Measurements from ENCODE around the gene KNTC1.
"Not testable (repeated sequence)": the region's sequence is repeated elsewhere in the genome, so short reads cannot be mapped to it uniquely, and the experiment has no call there.

KNTC1 gene

GRCh38 chr12:122560138-122560537 lies 33.1 kb downstream of the KNTC1 start:
- no peak for DNase-seq

GRCh38 chr12:122563361-122563760 lies 36.3 kb downstream of the KNTC1 start:
- DNase-seq, result no peak

GRCh38 chr12:122566816-122567215 lies 39.8 kb downstream of the KNTC1 start:
- not testable (repeated sequence) for DNase-seq

GRCh38 chr12:122569288-122569687 lies 42.2 kb downstream of the KNTC1 start:
- DNase-seq, result no peak

GRCh38 chr12:122570006-122570405 lies 43.0 kb downstream of the KNTC1 start:
- not testable (repeated sequence) for DNase-seq

GRCh38 chr12:122571821-122572220 lies 44.8 kb downstream of the KNTC1 start:
- no peak for DNase-seq

- DNase-seq, result not testable (repeated sequence)
Measured at GRCh38 chr12:122583294-122583693, 56.2 kb downstream of the KNTC1 start.

- DNase-seq, result no peak
Measured at GRCh38 chr12:122584177-122584863, 57.3 kb downstream of the KNTC1 start.

- no peak for DNase-seq
Measured at GRCh38 chr12:122590990-122591389, 63.9 kb downstream of the KNTC1 start.

- DNase-seq, result not testable (repeated sequence)
Measured at GRCh38 chr12:122591966-122592365, 64.9 kb downstream of the KNTC1 start.

GRCh38 chr12:122592543-122592942 lies 65.5 kb downstream of the KNTC1 start:
- DNase-seq, result not testable (repeated sequence)

GRCh38 chr12:122593910-122594309 lies 66.9 kb downstream of the KNTC1 start:
- DNase-seq, result no peak

GRCh38 chr12:122596838-122597237 lies 69.8 kb downstream of the KNTC1 start:
- no peak for DNase-seq

- DNase-seq, result no peak
Measured at GRCh38 chr12:122602456-122602855, 75.4 kb downstream of the KNTC1 start.

- DNase-seq, result no peak
Measured at GRCh38 chr12:122604993-122605392, 77.9 kb downstream of the KNTC1 start.

- DNase-seq, result no peak
Measured at GRCh38 chr12:122609732-122610131, 82.7 kb downstream of the KNTC1 start.

- DNase-seq, result no peak
Measured at GRCh38 chr12:122610207-122610606, 83.2 kb downstream of the KNTC1 start.

- no peak for DNase-seq
Measured at GRCh38 chr12:122610911-122611310, 83.9 kb downstream of the KNTC1 start.

GRCh38 chr12:122614839-122615238 lies 87.8 kb downstream of the KNTC1 start:
- no peak for DNase-seq

- DNase-seq, result no peak
Measured at GRCh38 chr12:122615780-122616179, 88.7 kb downstream of the KNTC1 start.

GRCh38 chr12:122635471-122635870 lies 108.4 kb downstream of the KNTC1 start:
- DNase-seq, result no peak

- no peak for DNase-seq
Measured at GRCh38 chr12:122643207-122643805, 116.3 kb downstream of the KNTC1 start.

- peak; percentile 75 for DNase-seq
Measured at GRCh38 chr12:122646517-122647217, 119.6 kb downstream of the KNTC1 start.
